Gastroesophageal sphincter (tissue), 3 donors: ENCODE results near the gene DBH.

Experiments
- POLR2A ChIP-seq, 2 donors: fragments of 450-650 bp; IDR thresholded peaks; one replicate each; pipeline ENCODE4 v1.6.1; 2017; ENCODE audit warnings: antibody characterized with exemption in 2 of 2, mild to moderate bottlenecking in 2 of 2, moderate library complexity in 1 of 2
- POLR2AphosphoS5 ChIP-seq: sonication (generic); formaldehyde crosslinking; IDR thresholded peaks from one replicate; pipeline ENCODE4 v1.6.1; 2017; ENCODE audit warnings: antibody characterized with exemption
- TF ChIP-seq, protein P1 (sequence below), 4 experiments: fragments of 200-600 bp in 2 of 4; fragments of 450-650 bp in 2 of 4; sonication (generic) in 1 of 4; IDR thresholded peaks; one replicate each; pipeline ENCODE4 v1.5.1; 2017 to 2019; ENCODE audit warnings: antibody characterized with exemption in 4 of 4, mild to moderate bottlenecking in 2 of 4, moderate library complexity in 2 of 4

DNA sequence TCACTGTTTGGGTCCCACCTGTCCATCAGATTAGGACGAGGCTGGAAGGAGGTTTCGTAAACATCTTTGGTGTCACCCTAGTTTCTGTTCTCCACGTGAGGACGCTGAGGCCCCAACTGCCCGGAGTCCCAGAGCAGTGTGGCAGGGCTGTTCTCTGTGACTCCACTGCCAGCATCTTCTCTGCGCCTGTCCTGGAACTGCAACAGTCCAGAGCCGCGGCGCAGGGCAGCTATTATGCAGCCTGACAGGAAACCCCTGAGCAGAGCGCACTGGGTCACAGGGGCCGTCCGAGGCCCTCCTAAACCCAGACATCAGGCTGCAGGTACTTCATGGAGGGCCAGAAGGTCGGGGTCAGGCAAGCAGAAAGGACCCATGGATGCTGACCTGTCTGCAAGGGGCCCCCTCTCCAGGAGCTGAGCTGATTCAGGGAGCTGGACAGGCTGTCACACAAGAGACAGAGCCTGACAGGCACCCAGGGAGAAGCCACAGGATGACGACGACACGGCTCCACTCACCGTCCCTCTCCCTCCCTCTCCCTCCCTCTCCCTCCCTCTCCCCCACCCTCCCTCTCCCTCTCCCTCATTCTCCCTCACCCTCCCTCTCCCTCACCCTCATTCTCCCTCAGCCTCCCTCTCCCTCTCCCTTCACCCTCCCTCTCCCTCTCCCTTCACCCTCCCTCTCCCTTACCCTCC, 31.7 kb downstream of the DBH start:
- TF ChIP-seq POLR2A (IDR thresholded peaks at IDR 0.05) (no peak), POLR2AphosphoS5 (no peak)
- TF ChIP-seq, protein P1, sequence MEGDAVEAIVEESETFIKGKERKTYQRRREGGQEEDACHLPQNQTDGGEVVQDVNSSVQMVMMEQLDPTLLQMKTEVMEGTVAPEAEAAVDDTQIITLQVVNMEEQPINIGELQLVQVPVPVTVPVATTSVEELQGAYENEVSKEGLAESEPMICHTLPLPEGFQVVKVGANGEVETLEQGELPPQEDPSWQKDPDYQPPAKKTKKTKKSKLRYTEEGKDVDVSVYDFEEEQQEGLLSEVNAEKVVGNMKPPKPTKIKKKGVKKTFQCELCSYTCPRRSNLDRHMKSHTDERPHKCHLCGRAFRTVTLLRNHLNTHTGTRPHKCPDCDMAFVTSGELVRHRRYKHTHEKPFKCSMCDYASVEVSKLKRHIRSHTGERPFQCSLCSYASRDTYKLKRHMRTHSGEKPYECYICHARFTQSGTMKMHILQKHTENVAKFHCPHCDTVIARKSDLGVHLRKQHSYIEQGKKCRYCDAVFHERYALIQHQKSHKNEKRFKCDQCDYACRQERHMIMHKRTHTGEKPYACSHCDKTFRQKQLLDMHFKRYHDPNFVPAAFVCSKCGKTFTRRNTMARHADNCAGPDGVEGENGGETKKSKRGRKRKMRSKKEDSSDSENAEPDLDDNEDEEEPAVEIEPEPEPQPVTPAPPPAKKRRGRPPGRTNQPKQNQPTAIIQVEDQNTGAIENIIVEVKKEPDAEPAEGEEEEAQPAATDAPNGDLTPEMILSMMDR (IDR thresholded peaks at IDR 0.05) = no peak
